ENCODE results near the gene AKAP1.
A peak's percentile ranks its signal among the peaks of the same experiment; 100 is the strongest.

Gene AKAP1

GRCh38 chr17:57080718-57081117, 4.3 kb upstream of the AKAP1 start:
- TF ChIP-seq CTCF (IDR thresholded peaks at IDR 0.05; ENCODE audit: poor library complexity, severe bottlenecking): no peak
- no peaks in the 10 kb centered on the region for H3K4me1 ChIP-seq (ENCODE audit: insufficient read depth, poor library complexity, severe bottlenecking)
- no peak for ATAC-seq (ENCODE audit: low read depth)
- H3K27me3 ChIP-seq (ENCODE audit: insufficient read depth, poor library complexity, severe bottlenecking): no peaks in the 10 kb centered on the region
- H3K27ac ChIP-seq (ENCODE audit: poor library complexity, severe bottlenecking): no peak overlapping the region
- no peaks in the 10 kb centered on the region for H3K9me3 ChIP-seq (ENCODE audit: severe bottlenecking)
- no peak for DNase-seq (ENCODE audit: low spot score)
- no peak overlapping the region for H3K4me3 ChIP-seq (ENCODE audit: severe bottlenecking)
- H3K36me3 ChIP-seq (ENCODE audit: low read depth): no peaks in the 10 kb centered on the region

GRCh38 chr17:57082441-57082840, 2.6 kb upstream of the AKAP1 start:
- H3K9me3 ChIP-seq (ENCODE audit: severe bottlenecking): no peaks in the 10 kb centered on the region
- H3K27ac ChIP-seq (ENCODE audit: poor library complexity, severe bottlenecking): no peak overlapping the region
- H3K27me3 ChIP-seq (ENCODE audit: insufficient read depth, poor library complexity, severe bottlenecking): no peaks in the 10 kb centered on the region
- ATAC-seq (ENCODE audit: low read depth) (no peak), DNase-seq (ENCODE audit: low spot score) (no peak)
- no peaks in the 10 kb centered on the region for H3K36me3 ChIP-seq (ENCODE audit: low read depth)
- H3K4me3 ChIP-seq (ENCODE audit: severe bottlenecking): no peak overlapping the region
- TF ChIP-seq CTCF (IDR thresholded peaks at IDR 0.05; ENCODE audit: poor library complexity, severe bottlenecking): no peak
- peaks cover 3% of the 10 kb centered on the region for H3K4me1 ChIP-seq (ENCODE audit: insufficient read depth, poor library complexity, severe bottlenecking)

- Histone ChIP-seq H3K4me3 (ENCODE audit: severe bottlenecking) (peak overlapping the region; percentile 78), H3K9me3 (ENCODE audit: severe bottlenecking) (no peaks in the 10 kb centered on the region), H3K27ac (ENCODE audit: poor library complexity, severe bottlenecking) (peak overlapping the region; percentile 63), H3K4me1 (ENCODE audit: insufficient read depth, poor library complexity, severe bottlenecking) (peaks cover 3% of the 10 kb centered on the region), H3K36me3 (ENCODE audit: low read depth) (no peaks in the 10 kb centered on the region), H3K27me3 (ENCODE audit: insufficient read depth, poor library complexity, severe bottlenecking) (no peaks in the 10 kb centered on the region)
- TF ChIP-seq CTCF (IDR thresholded peaks at IDR 0.05; ENCODE audit: poor library complexity, severe bottlenecking): no peak
- ATAC-seq (ENCODE audit: low read depth) (peak; percentile 35), DNase-seq (ENCODE audit: low spot score) (no peak)
These were observed 665 bp upstream of the AKAP1 start for GRCh38 chr17:57084361-57084801.

- no peak for DNase-seq (ENCODE audit: low spot score)
- peak; percentile 34 for ATAC-seq (ENCODE audit: low read depth)
- Histone ChIP-seq H3K9me3 (ENCODE audit: severe bottlenecking) (no peaks in the 10 kb centered on the region), H3K4me3 (ENCODE audit: severe bottlenecking) (peak overlapping the region; percentile 78), H3K27me3 (ENCODE audit: insufficient read depth, poor library complexity, severe bottlenecking) (no peaks in the 10 kb centered on the region), H3K36me3 (ENCODE audit: low read depth) (no peaks in the 10 kb centered on the region), H3K27ac (ENCODE audit: poor library complexity, severe bottlenecking) (peak overlapping the region; percentile 63), H3K4me1 (ENCODE audit: insufficient read depth, poor library complexity, severe bottlenecking) (peaks cover 7% of the 10 kb centered on the region)
- TF ChIP-seq CTCF (IDR thresholded peaks at IDR 0.05; ENCODE audit: poor library complexity, severe bottlenecking): peak; percentile 46
These were observed 512 bp downstream of the AKAP1 start for GRCh38 chr17:57085448-57086068.
